ENCODE measurements around the gene UMPS.
"Not testable (repeated sequence)": the region's sequence is repeated elsewhere in the genome, so short reads cannot be mapped to it uniquely, and the experiment has no call there.

UMPS gene

GRCh38 chr3:124698030-124698770, 32.1 kb upstream of the UMPS start:
- H3K27me3 Mint-ChIP-seq = peaks cover 18 to 41% of the 10 kb centered on the region in 2 donors
- H3K36me3 Mint-ChIP-seq = no peaks in the 10 kb centered on the region
- peaks cover 0 to 9% of the 10 kb centered on the region in 2 donors for H3K4me1 Mint-ChIP-seq
- DNase-seq (no peak), ATAC-seq (replicated peaks) (no peak)
- H3K4me3 Mint-ChIP-seq = no peak overlapping the region
- no peaks in the 10 kb centered on the region for H3K9me3 Mint-ChIP-seq
- no peak overlapping the region for H3K27ac Mint-ChIP-seq

GRCh38 chr3:124699051-124699450, 31.2 kb upstream of the UMPS start:
- Mint-ChIP-seq H3K27ac (no peak overlapping the region), H3K9me3 (no peaks in the 10 kb centered on the region), H3K27me3 (peaks cover 18 to 43% of the 10 kb centered on the region in 2 donors)

GRCh38 chr3:124699686-124700396, 30.4 kb upstream of the UMPS start:
- ATAC-seq (replicated peaks) (no peak), DNase-seq (no peak)
- no peaks in the 10 kb centered on the region for H3K9me3 Mint-ChIP-seq
- peaks cover 18 to 38% of the 10 kb centered on the region in 2 donors for H3K27me3 Mint-ChIP-seq
- peaks cover 0 to 9% of the 10 kb centered on the region in 2 donors for H3K4me1 Mint-ChIP-seq
- no peak overlapping the region for H3K27ac Mint-ChIP-seq
- no peaks in the 10 kb centered on the region for H3K36me3 Mint-ChIP-seq
- no peak overlapping the region for H3K4me3 Mint-ChIP-seq

More at GRCh38 chr3:124699051-124699450, 31.2 kb upstream of the UMPS start:
- peaks cover 0 to 9% of the 10 kb centered on the region in 2 donors for H3K4me1 Mint-ChIP-seq
- no peak for DNase-seq
- H3K36me3 Mint-ChIP-seq = no peaks in the 10 kb centered on the region
- no peak for ATAC-seq (replicated peaks)
- no peak overlapping the region for H3K4me3 Mint-ChIP-seq

- ATAC-seq (replicated peaks) (no peak), DNase-seq (no peak)
- no peak overlapping the region for H3K4me3 Mint-ChIP-seq
- no peaks in the 10 kb centered on the region for H3K9me3 Mint-ChIP-seq
- no peak overlapping the region for H3K27ac Mint-ChIP-seq
- H3K36me3 Mint-ChIP-seq = no peaks in the 10 kb centered on the region
- no peaks in the 10 kb centered on the region for H3K4me1 Mint-ChIP-seq
- H3K27me3 Mint-ChIP-seq = peaks cover 23 to 43% of the 10 kb centered on the region in 2 donors
Observed at GRCh38 chr3:124700880-124701684, 29.2 kb upstream of the UMPS start.

- no peak for DNase-seq
- H3K27me3 Mint-ChIP-seq = peaks cover 22 to 43% of the 10 kb centered on the region in 2 donors
Observed at GRCh38 chr3:124701687-124702086, 28.6 kb upstream of the UMPS start.

GRCh38 chr3:124702950-124703349, 27.3 kb upstream of the UMPS start:
- Mint-ChIP-seq H3K27me3 (peaks cover 29 to 52% of the 10 kb centered on the region in 2 donors), H3K4me1 (no peaks in the 10 kb centered on the region), H3K27ac (no peak overlapping the region), H3K9me3 (peaks cover 0 to 2% of the 10 kb centered on the region in 2 donors), H3K4me3 (no peak overlapping the region), H3K36me3 (no peaks in the 10 kb centered on the region)
- ATAC-seq (replicated peaks) = no peak
- DNase-seq = no peak

More at GRCh38 chr3:124701687-124702086, 28.6 kb upstream of the UMPS start:
- no peaks in the 10 kb centered on the region for H3K36me3 Mint-ChIP-seq
- no peaks in the 10 kb centered on the region for H3K4me1 Mint-ChIP-seq
- no peak overlapping the region for H3K4me3 Mint-ChIP-seq
- H3K27ac Mint-ChIP-seq = no peak overlapping the region
- ATAC-seq (replicated peaks) = no peak
- no peaks in the 10 kb centered on the region for H3K9me3 Mint-ChIP-seq

DNA sequence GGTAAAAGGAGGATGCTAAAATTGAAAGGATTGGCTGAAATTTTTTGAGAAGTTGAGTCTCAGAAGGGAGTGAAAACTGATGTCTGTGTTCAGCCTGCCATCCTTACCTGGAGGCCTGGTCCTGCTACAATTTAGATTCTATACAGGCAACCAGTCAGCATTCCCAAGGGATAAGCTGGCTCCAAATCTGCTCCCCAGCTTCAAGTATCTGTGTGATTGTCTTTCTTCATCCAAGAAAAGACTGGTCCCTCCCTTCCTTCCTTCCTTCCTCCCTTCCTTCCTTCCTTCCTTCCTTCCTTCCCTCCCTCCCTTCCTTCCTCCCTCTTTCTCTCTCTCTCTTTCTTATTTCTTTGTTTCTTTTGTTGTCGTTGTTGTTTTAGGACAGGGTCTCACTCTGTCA, 24.7 kb upstream of the UMPS start:
- H3K36me3 Mint-ChIP-seq = peaks cover 0 to 2% of the 10 kb centered on the region in 2 donors
- no peak for ATAC-seq (replicated peaks)
- H3K27me3 Mint-ChIP-seq = peaks cover 47 to 63% of the 10 kb centered on the region in 2 donors
- no peaks in the 10 kb centered on the region for H3K4me1 Mint-ChIP-seq
- peaks cover 0 to 2% of the 10 kb centered on the region in 2 donors for H3K9me3 Mint-ChIP-seq
- no peak overlapping the region for H3K4me3 Mint-ChIP-seq
- no peak for DNase-seq
- H3K27ac Mint-ChIP-seq = no peak overlapping the region

DNA sequence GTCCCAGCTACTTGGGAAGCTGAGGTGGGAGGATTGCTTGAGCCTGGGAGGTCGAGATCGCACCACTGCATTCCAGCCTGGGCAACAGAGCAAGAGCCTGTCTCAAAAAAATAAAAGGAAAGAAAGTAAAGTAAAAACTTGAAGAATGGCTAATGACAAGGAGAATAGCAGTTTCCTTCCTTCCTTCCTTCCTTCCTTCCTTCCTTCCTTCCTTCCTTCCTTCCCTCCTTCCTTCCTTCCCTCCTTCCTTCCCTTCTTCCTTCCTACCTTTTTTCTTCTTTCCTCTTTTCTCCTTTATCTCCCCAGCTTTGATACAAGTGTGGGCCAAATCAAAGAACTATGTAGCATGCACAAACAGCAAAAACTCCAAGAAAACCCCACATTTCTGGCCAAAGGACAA, 23.0 kb upstream of the UMPS start:
- ATAC-seq (replicated peaks); H3K4me3 Mint-ChIP-seq; H3K27ac Mint-ChIP-seq; DNase-seq; H3K9me3 Mint-ChIP-seq; H3K4me1 Mint-ChIP-seq; H3K36me3 Mint-ChIP-seq: not testable (repeated sequence)
- H3K27me3 Mint-ChIP-seq = peaks cover 45 to 66% of the 10 kb centered on the region in 2 donors

DNA sequence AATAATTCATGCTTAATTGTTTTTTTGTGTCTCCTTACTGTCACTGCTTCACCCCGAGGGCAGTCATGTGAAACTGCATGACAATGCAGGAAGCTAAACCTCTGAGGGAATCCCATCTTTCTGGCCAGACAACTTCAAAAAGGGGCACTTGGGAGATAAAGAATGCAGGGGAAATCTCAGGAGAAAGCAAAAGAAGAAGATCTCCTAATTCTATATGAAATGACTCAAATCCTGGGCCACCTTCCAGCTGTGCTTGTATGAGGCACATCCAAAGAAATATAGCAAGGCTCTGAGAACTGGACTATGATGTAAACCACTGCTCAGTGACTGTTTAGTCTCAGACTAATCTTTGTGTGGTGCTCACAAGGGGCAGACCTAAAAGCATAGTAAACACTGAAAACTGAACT, 22.6 kb upstream of the UMPS start:
- H3K27me3 Mint-ChIP-seq = peaks cover 45 to 62% of the 10 kb centered on the region in 2 donors
- H3K36me3 Mint-ChIP-seq = peaks cover 0 to 2% of the 10 kb centered on the region in 2 donors
- H3K4me3 Mint-ChIP-seq = no peak overlapping the region
- ATAC-seq (replicated peaks) (no peak), DNase-seq (no peak)
- no peak overlapping the region for H3K27ac Mint-ChIP-seq
- H3K9me3 Mint-ChIP-seq = peaks cover 0 to 2% of the 10 kb centered on the region in 2 donors
- no peaks in the 10 kb centered on the region for H3K4me1 Mint-ChIP-seq

GRCh38 chr3:124714223-124714853, 15.9 kb upstream of the UMPS start:
- H3K27me3 Mint-ChIP-seq = peaks cover 35 to 49% of the 10 kb centered on the region in 2 donors
- no peaks in the 10 kb centered on the region for H3K4me1 Mint-ChIP-seq
- DNase-seq (no peak), ATAC-seq (replicated peaks) (no peak)
- no peak overlapping the region for H3K4me3 Mint-ChIP-seq
- no peak overlapping the region for H3K27ac Mint-ChIP-seq
- H3K36me3 Mint-ChIP-seq = no peaks in the 10 kb centered on the region
- no peaks in the 10 kb centered on the region for H3K9me3 Mint-ChIP-seq

- DNase-seq = no peak
- Mint-ChIP-seq H3K36me3 (no peaks in the 10 kb centered on the region), H3K4me3 (no peak overlapping the region), H3K9me3 (no peaks in the 10 kb centered on the region), H3K27ac (no peak overlapping the region), H3K27me3 (peaks cover 39 to 45% of the 10 kb centered on the region in 2 donors), H3K4me1 (peaks cover 0 to 2% of the 10 kb centered on the region in 2 donors)
- no peak for ATAC-seq (replicated peaks)
Observed at GRCh38 chr3:124722589-124722988, 7.7 kb upstream of the UMPS start.

DNA sequence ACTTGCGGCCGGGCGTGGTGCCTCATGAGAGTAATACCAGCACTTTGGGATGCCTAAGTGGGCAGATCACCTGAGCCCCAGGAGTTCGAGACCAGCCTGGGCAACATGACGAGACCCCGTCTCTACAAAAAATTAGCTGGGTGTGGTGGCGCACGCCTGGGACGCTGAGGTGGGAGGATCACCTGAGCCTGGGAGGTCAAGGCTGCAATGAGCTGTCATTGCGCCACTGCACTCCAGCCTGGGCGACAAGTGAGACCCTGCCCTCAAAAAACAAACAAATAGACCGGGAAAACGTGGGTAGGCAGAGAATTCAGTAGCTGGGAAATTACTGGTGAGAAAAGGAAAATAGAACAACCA, 667 bp downstream of the UMPS start:
- H3K4me3 Mint-ChIP-seq = peak overlapping the region; percentile 99 to 100
- H3K4me1 Mint-ChIP-seq = peaks cover 14 to 32% of the 10 kb centered on the region in 2 donors
- DNase-seq = no peak
- H3K36me3 Mint-ChIP-seq = peaks cover 10 to 24% of the 10 kb centered on the region in 2 donors
- peak; percentile 5 to 13 for ATAC-seq (replicated peaks)
- no peaks in the 10 kb centered on the region for H3K9me3 Mint-ChIP-seq
- peaks cover 0 to 3% of the 10 kb centered on the region in 2 donors for H3K27me3 Mint-ChIP-seq
- peak overlapping the region; percentile 100 for H3K27ac Mint-ChIP-seq

DNA sequence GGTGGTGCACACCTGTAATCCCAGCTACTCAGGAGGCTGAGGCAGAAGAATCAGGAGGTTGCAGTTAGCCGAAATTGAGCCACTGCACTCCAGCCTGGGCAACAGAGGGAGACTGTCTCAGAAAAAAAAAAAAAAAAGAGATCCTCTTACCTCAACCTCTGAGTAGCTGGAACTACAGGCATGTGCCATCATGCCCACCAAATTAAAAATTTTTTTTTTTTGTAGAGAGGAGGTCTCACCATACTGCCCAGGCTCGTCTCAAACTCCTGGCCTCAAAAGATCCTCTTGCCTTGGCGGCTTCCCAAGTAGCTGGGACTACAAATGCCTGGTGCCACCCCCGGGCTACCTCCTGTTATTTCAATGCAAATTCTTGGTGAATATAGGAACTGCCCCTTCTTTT, 1.5 kb downstream of the UMPS start:
- ATAC-seq (replicated peaks) (no peak), DNase-seq (no peak)
- H3K27ac Mint-ChIP-seq = peak overlapping the region; percentile 14
- H3K36me3 Mint-ChIP-seq = peaks cover 10 to 24% of the 10 kb centered on the region in 2 donors
- peak overlapping the region; percentile 99 to 100 for H3K4me3 Mint-ChIP-seq
- H3K9me3 Mint-ChIP-seq = no peaks in the 10 kb centered on the region
- H3K4me1 Mint-ChIP-seq = peaks cover 14 to 32% of the 10 kb centered on the region in 2 donors
- no peaks in the 10 kb centered on the region for H3K27me3 Mint-ChIP-seq

- no peak for DNase-seq
- Mint-ChIP-seq H3K4me1 (peaks cover 9 to 17% of the 10 kb centered on the region in 2 donors), H3K9me3 (no peaks in the 10 kb centered on the region), H3K36me3 (peaks cover 24 to 45% of the 10 kb centered on the region in 2 donors), H3K27ac (no peak overlapping the region), H3K27me3 (no peaks in the 10 kb centered on the region), H3K4me3 (no peak overlapping the region)
- ATAC-seq (replicated peaks) = no peak
Observed at GRCh38 chr3:124741027-124741426, 10.8 kb downstream of the UMPS start.

Data from stimulated activated naive B cell treated with anti-CD40 and anti-IgM and Interleukin-4, amounts not matched to agents 10 μg/mL and 1 μg/mL and 100 μg/mL, for 72 hours (primary cell).